WTC11 (cell line): ENCODE measurements around the gene RIPPLY3. TPM values are rescaled to one million over a fixed set of nuclear protein-coding genes. Genes with fewer than 3 reads are reported as not detected.
A peak's percentile ranks its signal among the peaks of the same experiment; 100 is the strongest.

Experiments used
- ATAC-seq: fragments of 200-7000 bp; cut with Tn5 transposase; 2 replicates; pipeline ENCODE4 v1.10.0; 2021; ENCODE audit warnings: mild to moderate bottlenecking, moderate library complexity
- CTCF ChIA-PET: fragments of 300-600 bp; sonication (Branson Sonifier 250); formaldehyde crosslinking; loops from one replicate; lab custom pipeline; 2021; ENCODE audit warnings: antibody characterized with exemption; lab: Charles Lee
- POLR2A ChIA-PET: fragments of 350-600 bp; sonication (Branson Sonifier 250); formaldehyde crosslinking; loops from one replicate; lab custom pipeline; 2021; ENCODE audit warnings: antibody characterized with exemption; lab: Charles Lee
- DNase-seq: peaks from one replicate; pipeline ENCODE4 v3.0.0; 2021; ENCODE audit warnings: low spot score
- H3K27ac Mint-ChIP-seq: 2 replicates; pipeline ENCODE4 v1.8.0; 2021; ENCODE audit warnings: mixed read lengths
- H3K27me3 Mint-ChIP-seq: 2 replicates; pipeline ENCODE4 v1.8.0; 2021; ENCODE audit warnings: low read depth, mild to moderate bottlenecking, moderate library complexity, mixed read lengths
- H3K36me3 Mint-ChIP-seq: 2 replicates; pipeline ENCODE4 v1.8.0; 2021; ENCODE audit warnings: mixed read lengths
- H3K4me1 Mint-ChIP-seq: 2 replicates; pipeline ENCODE4 v1.8.0; 2022; ENCODE audit warnings: mixed read lengths
- H3K4me3 Mint-ChIP-seq: 2 replicates; pipeline ENCODE4 v1.8.0; 2021; ENCODE audit warnings: mild to moderate bottlenecking, moderate library complexity, mixed read lengths
- H3K9me3 Mint-ChIP-seq: 2 replicates; pipeline ENCODE4 v1.8.0; 2021; ENCODE audit warnings: mixed read lengths
- ATF1 ChIP-seq: sonication (generic); formaldehyde crosslinking; IDR thresholded peaks from 2 replicates; pipeline ENCODE4 v1.8.1; 2023; ENCODE audit warnings: mild to moderate bottlenecking, moderate library complexity, missing genetic modification reagents
- CBFB ChIP-seq: sonication (generic); formaldehyde crosslinking; IDR thresholded peaks from 2 replicates; pipeline ENCODE4 v1.8.1; 2022; ENCODE audit warnings: mild to moderate bottlenecking, low read depth, missing genetic modification reagents
- ELF4 ChIP-seq: sonication (generic); formaldehyde crosslinking; IDR thresholded peaks from 2 replicates; pipeline ENCODE4 v1.8.1; 2022; ENCODE audit warnings: low read depth, mild to moderate bottlenecking, moderate library complexity, missing genetic modification reagents
- EMX1 ChIP-seq: fragments of 250-450 bp; sonication (Bioruptor Pico); IDR thresholded peaks from 2 replicates; pipeline ENCODE4 v1.8.0; 2021; ENCODE audit warnings: mild to moderate bottlenecking
- ETV6 ChIP-seq: sonication (generic); formaldehyde crosslinking; IDR thresholded peaks from 2 replicates; pipeline ENCODE4 v1.8.1; 2022; ENCODE audit warnings: mild to moderate bottlenecking, missing genetic modification reagents
- FOXP4 ChIP-seq: sonication (generic); formaldehyde crosslinking; IDR thresholded peaks from 2 replicates; pipeline ENCODE4 v1.8.0; 2022; ENCODE audit warnings: mild to moderate bottlenecking, missing genetic modification reagents
- GABPB1 ChIP-seq: sonication (generic); formaldehyde crosslinking; IDR thresholded peaks from 2 replicates; pipeline ENCODE4 v1.8.1; 2023; ENCODE audit warnings: mild to moderate bottlenecking, missing genetic modification reagents
- GTF2I ChIP-seq: fragments of 250-450 bp; sonication (Bioruptor Pico); conservative IDR thresholded peaks from 2 replicates; pipeline ENCODE4 v1.4.0; 2021; ENCODE audit warnings: mild to moderate bottlenecking
- MXD4 ChIP-seq: fragments of 250-450 bp; sonication (Bioruptor Pico); IDR thresholded peaks from 2 replicates; pipeline ENCODE4 v1.8.0; 2021; ENCODE audit warnings: mild to moderate bottlenecking, moderate library complexity, borderline replicate concordance
- OVOL2 ChIP-seq: fragments of 250-450 bp; sonication (Bioruptor Pico); IDR thresholded peaks from 2 replicates; pipeline ENCODE4 v1.9.0; 2021; ENCODE audit warnings: mild to moderate bottlenecking, borderline replicate concordance
- SMAD3 ChIP-seq: sonication (generic); formaldehyde crosslinking; IDR thresholded peaks from 2 replicates; pipeline ENCODE4 v1.8.0; 2022; ENCODE audit warnings: missing genetic modification reagents, mild to moderate bottlenecking, borderline replicate concordance
- SMAD4 ChIP-seq: sonication (generic); formaldehyde crosslinking; IDR thresholded peaks from 2 replicates; pipeline ENCODE4 v1.8.0; 2022; ENCODE audit warnings: mild to moderate bottlenecking, missing genetic modification reagents
- ZNF121 ChIP-seq: sonication (generic); formaldehyde crosslinking; IDR thresholded peaks from 2 replicates; pipeline ENCODE4 v1.8.0; 2023; ENCODE audit warnings: missing genetic modification reagents
- ZNF219 ChIP-seq: sonication (generic); formaldehyde crosslinking; IDR thresholded peaks from 2 replicates; pipeline ENCODE4 v1.8.0; 2023; ENCODE audit warnings: missing genetic modification reagents, mild to moderate bottlenecking, borderline replicate concordance
- ZNF317 ChIP-seq: sonication (generic); formaldehyde crosslinking; IDR thresholded peaks from 2 replicates; pipeline ENCODE4 v1.8.1; 2023; ENCODE audit warnings: low read depth, mild to moderate bottlenecking, moderate library complexity, missing genetic modification reagents, borderline replicate concordance
- ZNF425 ChIP-seq: fragments of 250-450 bp; sonication (Bioruptor Pico); conservative IDR thresholded peaks from 2 replicates; pipeline ENCODE4 v1.9.0; 2021; ENCODE audit warnings: mild to moderate bottlenecking
- total RNA-seq: library from RNA; stranded (reverse); gene quantifications from 3 replicates; pipeline ENCODE4 v1.2.3, GENCODE V29; 2021
- TF ChIP-seq, protein P1 (sequence below): sonication (generic); formaldehyde crosslinking; IDR thresholded peaks from 2 replicates; pipeline ENCODE4 v1.8.1; 2023; ENCODE audit warnings: mild to moderate bottlenecking, missing genetic modification reagents

Gene RIPPLY3
- total RNA-seq, 1 experiment from 2014 or later = 3.5 TPM

GRCh38 chr21:36964827-36965719 lies 41.4 kb upstream of the RIPPLY3 start:
- Mint-ChIP-seq H3K36me3 (0 out of 2 replicates have a peak, but pooled peaks cover 5% of the 10 kb centered on the region), H3K4me3 (peak overlapping the region; percentile 75), H3K27ac (peak overlapping the region; percentile 74), H3K27me3 (no peaks in the 10 kb centered on the region), H3K4me1 (peaks cover 13% of the 10 kb centered on the region), H3K9me3 (no peaks in the 10 kb centered on the region)
- no peak for ATAC-seq
- ChIA-PET CTCF (interaction anchor here (0.6 to 2.8 kb wide), 9 partner anchors 11 to 334 kb away, joined by 3 to 21 read pairs (median 6); no protein-coding TSS in a partner anchor), POLR2A (interaction anchor here (1.6 kb wide), 1 partner anchor 18 kb away, joined by 5 read pairs; no protein-coding TSS in a partner anchor)
- DNase-seq = no peak
- TF ChIP-seq GABPB1 (CRISPR knock-in tag) (peak; percentile 86), ZNF219 (CRISPR knock-in tag) (no peak), ZNF425 (CRISPR knock-in tag) (no peak), SMAD3 (no peak)

DNA sequence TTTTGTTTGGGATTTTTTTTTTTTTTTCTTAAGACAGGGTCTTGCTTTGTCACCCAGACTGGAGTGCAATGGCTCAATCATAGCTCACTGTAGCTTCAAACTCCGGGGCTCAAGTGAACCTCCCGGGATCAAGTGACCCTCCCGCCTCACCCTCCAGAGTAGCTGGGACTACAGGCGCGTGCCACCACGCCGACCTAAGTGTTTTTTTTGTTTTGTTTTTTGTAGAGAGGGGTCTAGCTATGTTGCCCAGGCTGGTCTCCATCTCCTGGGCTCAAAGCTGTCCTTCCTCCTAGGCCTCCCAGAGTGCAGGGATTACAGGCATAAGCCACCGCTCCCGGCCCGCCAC lies 40.8 kb upstream of the RIPPLY3 start:
- peak overlapping the region; percentile 75 for H3K4me3 Mint-ChIP-seq
- ATAC-seq (no peak), DNase-seq (no peak)
- H3K9me3 Mint-ChIP-seq = no peaks in the 10 kb centered on the region
- TF ChIP-seq GTF2I (CRISPR knock-in tag) (peak; percentile 98), ZNF121 (CRISPR knock-in tag) (peak; percentile 100), OVOL2 (CRISPR knock-in tag) (no peak)
- H3K4me1 Mint-ChIP-seq = peaks cover 13% of the 10 kb centered on the region
- no peaks in the 10 kb centered on the region for H3K27me3 Mint-ChIP-seq
- 0 out of 2 replicates have a peak, but pooled peaks cover 5% of the 10 kb centered on the region for H3K36me3 Mint-ChIP-seq
- POLR2A ChIA-PET = interaction anchor here (1.6 kb wide), 1 partner anchor 19 kb away, joined by 5 read pairs; no protein-coding TSS in a partner anchor
- CTCF ChIA-PET = interaction anchor here (0.7 to 2.8 kb wide), 10 partner anchors 11 to 335 kb away, joined by 3 to 21 read pairs (median 5); partner anchors contain the start of gene RIPPLY3
- H3K27ac Mint-ChIP-seq = no peak overlapping the region

- ATAC-seq = peak; percentile 90
- DNase-seq = peak; percentile 73
- Mint-ChIP-seq H3K27ac (peak within 1 kb of the TSS; percentile 74), H3K36me3 (0 out of 2 replicates have a peak, but pooled peaks cover 5% of the 10 kb centered on the region), H3K4me1 (peaks cover 13% of the 10 kb centered on the region), H3K27me3 (no peaks in the 10 kb centered on the region), H3K9me3 (no peaks in the 10 kb centered on the region), H3K4me3 (peak within 1 kb of the TSS; percentile 75)
- ChIA-PET POLR2A (interaction anchor here (1.0 to 1.6 kb wide), 2 partner anchors 13 to 19 kb away, joined by 3 to 5 read pairs; no protein-coding TSS in a partner anchor), CTCF (interaction anchor here (0.6 to 2.8 kb wide), 16 partner anchors 10 to 695 kb away, joined by 3 to 21 read pairs (median 4); partner anchors contain the start of gene RIPPLY3)
- no peak for TF ChIP-seq ATF1 (CRISPR knock-in tag)
- TF ChIP-seq ZNF317 (CRISPR knock-in tag) = no peak
- TF ChIP-seq CBFB = no peak
- TF ChIP-seq ELF4 (CRISPR knock-in tag) = no peak
- TF ChIP-seq EMX1 (CRISPR knock-in tag) = no peak
- no peak; the same call in 1 of the 2 replicates for TF ChIP-seq GABPB1 (CRISPR knock-in tag)
- TF ChIP-seq, protein P1, sequence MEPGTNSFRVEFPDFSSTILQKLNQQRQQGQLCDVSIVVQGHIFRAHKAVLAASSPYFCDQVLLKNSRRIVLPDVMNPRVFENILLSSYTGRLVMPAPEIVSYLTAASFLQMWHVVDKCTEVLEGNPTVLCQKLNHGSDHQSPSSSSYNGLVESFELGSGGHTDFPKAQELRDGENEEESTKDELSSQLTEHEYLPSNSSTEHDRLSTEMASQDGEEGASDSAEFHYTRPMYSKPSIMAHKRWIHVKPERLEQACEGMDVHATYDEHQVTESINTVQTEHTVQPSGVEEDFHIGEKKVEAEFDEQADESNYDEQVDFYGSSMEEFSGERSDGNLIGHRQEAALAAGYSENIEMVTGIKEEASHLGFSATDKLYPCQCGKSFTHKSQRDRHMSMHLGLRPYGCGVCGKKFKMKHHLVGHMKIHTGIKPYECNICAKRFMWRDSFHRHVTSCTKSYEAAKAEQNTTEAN (CRISPR knock-in tag) = no peak
- no peak for TF ChIP-seq MXD4 (CRISPR knock-in tag)
- TF ChIP-seq SMAD4 = no peak
- no peak for TF ChIP-seq FOXP4 (CRISPR knock-in tag)
- TF ChIP-seq ETV6 (CRISPR knock-in tag) = no peak
These were observed 40.3 kb upstream of the RIPPLY3 start, which contains the start of gene HLCS for GRCh38 chr21:36966066-36966820. TSS of gene HLCS (minus strand) at chr21:36966669. CDS start at chr21:36966638, 31 bp downstream.
